Natural killer cell (primary cell): Measurements from ENCODE around the gene KCNF1. TPM values are rescaled to one million over a fixed set of nuclear protein-coding genes. Genes with fewer than 3 reads are reported as not detected.

Experiments used
- ATAC-seq, 3 donors: fragments of 150-1000 bp in 2 of 3; fragments of 200-7000 bp in 1 of 3; cut with Tn5 transposase; 1 replicate in 1 of 3; 2 replicates in 2 of 3; pipeline ENCODE4 v1.10.0; 2021; ENCODE audit warnings: mild to moderate bottlenecking in 2 of 3, moderate library complexity in 2 of 3
- DNase-seq, 2 donors: peaks; one replicate each; pipeline versions ENCODE4 v3.0.0 to v3.0.0-alpha.2; 2013 to 2021; ENCODE audit warnings: mixed read lengths in 1 of 2
- H3K27ac ChIP-seq: one replicate; pipeline ENCODE4 v1.5.1; 2013; ENCODE audit warnings: mild to moderate bottlenecking, low read length
- H3K27me3 ChIP-seq: one replicate; pipeline ENCODE4 v1.6.1; 2013; ENCODE audit warnings: low read length; ENCODE audit not compliant: control insufficient read depth, insufficient read depth
- H3K36me3 ChIP-seq: one replicate; pipeline ENCODE4 v1.6.1; 2013; ENCODE audit warnings: low read length; ENCODE audit not compliant: control insufficient read depth, insufficient read depth
- H3K4me1 ChIP-seq: one replicate; pipeline ENCODE4 v1.6.1; 2013; ENCODE audit warnings: low read length; ENCODE audit not compliant: control insufficient read depth, insufficient read depth
- H3K4me3 ChIP-seq: one replicate; pipeline ENCODE4 v1.5.1; 2013; ENCODE audit warnings: low read length
- H3K9me3 ChIP-seq: one replicate; pipeline ENCODE4 v1.6.1; 2013; ENCODE audit warnings: low read length; ENCODE audit not compliant: control insufficient read depth, insufficient read depth
- H3K27ac Mint-ChIP-seq, 2 donors: one replicate each; pipeline ENCODE4 v1.8.0; 2022; ENCODE audit warnings: mild to moderate bottlenecking in 2 of 2, mixed read lengths in 2 of 2, moderate library complexity in 1 of 2
- H3K27me3 Mint-ChIP-seq, 2 donors: one replicate each; pipeline ENCODE4 v1.8.0; 2022; ENCODE audit warnings: low read depth in 2 of 2, mixed read lengths in 2 of 2
- H3K36me3 Mint-ChIP-seq: one replicate; pipeline ENCODE4 v1.8.0; 2022; ENCODE audit warnings: mixed read lengths
- H3K4me1 Mint-ChIP-seq, 2 donors: one replicate each; pipeline ENCODE4 v1.8.0; 2022; ENCODE audit warnings: mixed read lengths in 2 of 2
- H3K4me3 Mint-ChIP-seq: one replicate; pipeline ENCODE4 v1.8.0; 2022; ENCODE audit warnings: mild to moderate bottlenecking, moderate library complexity, mixed read lengths
- H3K9me3 Mint-ChIP-seq, 2 donors: one replicate each; pipeline ENCODE4 v1.8.0; 2022; ENCODE audit warnings: mixed read lengths in 2 of 2
- CTCF ChIP-seq: fragments of 200-600 bp; IDR thresholded peaks from one replicate; pipeline ENCODE4 v1.8.0; 2022; ENCODE audit warnings: antibody characterized with exemption
- WGBS: methylation state at CpG from one replicate; pipeline ENCODE4 v1.1.7; 2013; ENCODE audit warnings: missing lambda C conversion rate; ENCODE audit not compliant: insufficient coverage; 5-methylcytosine and 5-hydroxymethylcytosine counted together
- intact Hi-C: fragments of 100-400 bp; cut with micrococcal nuclease; formaldehyde crosslinking; loops from one replicate; pipeline ENCODE4 v1.14.2; 2022
- total RNA-seq, 4 donors: library from RNA; stranded (reverse); fragments of 120-200 nt in 1 of 4; gene quantifications; one replicate each; pipeline versions ENCODE4 v1.2.3 to v1.2.4, GENCODE V29; 2013 to 2022

The KCNF1 gene
- total RNA-seq, 3 donors from 2014 or later (not counting 1 experiment from before 2014, with no cell fraction given): not detected

GRCh38 chr2:10871978-10872377 is 39.8 kb upstream of the KCNF1 start:
- peaks cover 4% of the 10 kb centered on the region for H3K9me3 ChIP-seq
- H3K4me3 ChIP-seq: no peak overlapping the region
- H3K36me3 ChIP-seq: no peaks in the 10 kb centered on the region
- Mint-ChIP-seq H3K36me3 (peaks cover 13% of the 10 kb centered on the region), H3K4me3 (no peak overlapping the region), H3K27ac (no peak overlapping the region), H3K9me3 (peaks cover 0 to 4% of the 10 kb centered on the region in 2 donors), H3K27me3 (no peaks in the 10 kb centered on the region), H3K4me1 (no peaks in the 10 kb centered on the region)
- ATAC-seq: no peak
- no peaks in the 10 kb centered on the region for H3K27me3 ChIP-seq
- H3K4me1 ChIP-seq: no peaks in the 10 kb centered on the region
- no peak overlapping the region for H3K27ac ChIP-seq
- no peak for DNase-seq
- no peak for TF ChIP-seq CTCF
- intact Hi-C loops: no loop called here
- WGBS: 100% methylated on average over 1 of the region's 1 CpG

- Histone ChIP-seq H3K4me1 (no peaks in the 10 kb centered on the region), H3K9me3 (peaks cover 4% of the 10 kb centered on the region), H3K36me3 (no peaks in the 10 kb centered on the region), H3K4me3 (no peak overlapping the region), H3K27me3 (no peaks in the 10 kb centered on the region), H3K27ac (no peak overlapping the region)
- Mint-ChIP-seq H3K27ac (no peak overlapping the region), H3K4me1 (no peaks in the 10 kb centered on the region), H3K4me3 (no peak overlapping the region), H3K36me3 (peaks cover 13% of the 10 kb centered on the region), H3K9me3 (peaks cover 0 to 4% of the 10 kb centered on the region in 2 donors), H3K27me3 (peaks cover 0 to 3% of the 10 kb centered on the region in 2 donors)
- intact Hi-C loops: no loop called here
- ATAC-seq (no peak), DNase-seq (no peak)
- no peak for TF ChIP-seq CTCF
- 86% methylated on average over 3 of the region's 3 CpGs for WGBS
These were observed 38.6 kb upstream of the KCNF1 start for GRCh38 chr2:10873171-10873570.

- H3K27ac ChIP-seq: no peak overlapping the region
- H3K27me3 Mint-ChIP-seq: peaks cover 0 to 3% of the 10 kb centered on the region in 2 donors
- DNase-seq (no peak), ATAC-seq (no peak)
- H3K9me3 ChIP-seq: peaks cover 4% of the 10 kb centered on the region
- no peak overlapping the region for H3K4me3 ChIP-seq
- H3K36me3 ChIP-seq: no peaks in the 10 kb centered on the region
- no peaks in the 10 kb centered on the region for H3K27me3 ChIP-seq
- TF ChIP-seq CTCF: no peak
- no peaks in the 10 kb centered on the region for H3K4me1 ChIP-seq
- intact Hi-C loops: no loop called here
- H3K4me1 Mint-ChIP-seq: no peaks in the 10 kb centered on the region
- H3K36me3 Mint-ChIP-seq: peaks cover 13% of the 10 kb centered on the region
- no peak overlapping the region for H3K4me3 Mint-ChIP-seq
- H3K27ac Mint-ChIP-seq: no peak overlapping the region
- peaks cover 0 to 4% of the 10 kb centered on the region in 2 donors for H3K9me3 Mint-ChIP-seq
- 74% methylated on average over 9 of the region's 9 CpGs for WGBS
These were observed 37.8 kb upstream of the KCNF1 start for GRCh38 chr2:10873790-10874437.

GRCh38 chr2:10875126-10875525 is 36.6 kb upstream of the KCNF1 start:
- no peaks in the 10 kb centered on the region for H3K4me1 Mint-ChIP-seq
- Histone ChIP-seq H3K27me3 (no peaks in the 10 kb centered on the region), H3K9me3 (peaks cover 4% of the 10 kb centered on the region), H3K4me3 (no peak overlapping the region), H3K4me1 (no peaks in the 10 kb centered on the region), H3K27ac (no peak overlapping the region), H3K36me3 (no peaks in the 10 kb centered on the region)
- 88% methylated on average over 2 of the region's 3 CpGs for WGBS
- H3K27ac Mint-ChIP-seq: no peak overlapping the region
- H3K27me3 Mint-ChIP-seq: peaks cover 0 to 3% of the 10 kb centered on the region in 2 donors
- H3K4me3 Mint-ChIP-seq: no peak overlapping the region
- H3K36me3 Mint-ChIP-seq: peaks cover 13% of the 10 kb centered on the region
- ATAC-seq (no peak), DNase-seq (no peak)
- H3K9me3 Mint-ChIP-seq: peaks cover 0 to 4% of the 10 kb centered on the region in 2 donors
- intact Hi-C loops: no loop called here
- no peak for TF ChIP-seq CTCF
